Hepatocyte (in vitro differentiated cells): ENCODE measurements around the gene CTNND2. TPM values are rescaled to one million over a fixed set of nuclear protein-coding genes. Genes with fewer than 3 reads are reported as not detected.

Source experiments
- DNase-seq: peaks from one replicate; pipeline ENCODE4 v3.0.0-alpha.2; 2016; ENCODE audit warnings: low spot score
- H2AFZ ChIP-seq: fragments of 200-600 bp; sonication (generic); 2 replicates; pipeline ENCODE4 v1.6.0; 2016; ENCODE audit warnings: antibody characterized with exemption, mild to moderate bottlenecking
- H3K27ac ChIP-seq: fragments of 200-600 bp; sonication (generic); 2 replicates; pipeline ENCODE4 v1.5.1; 2016; ENCODE audit warnings: mild to moderate bottlenecking
- H3K27me3 ChIP-seq: fragments of 200-600 bp; sonication (generic); 2 replicates; pipeline ENCODE4 v1.6.1; 2016
- H3K36me3 ChIP-seq: fragments of 200-600 bp; sonication (generic); replicated peaks from 2 replicates; pipeline ENCODE4 v1.5.1; 2016; ENCODE audit warnings: low read depth; ENCODE audit not compliant: insufficient read depth
- H3K4me1 ChIP-seq: fragments of 200-600 bp; sonication (generic); 2 replicates; pipeline ENCODE4 v1.5.1; 2016; ENCODE audit warnings: mild to moderate bottlenecking, moderate library complexity; ENCODE audit not compliant: insufficient read depth
- H3K4me2 ChIP-seq: fragments of 200-600 bp; sonication (generic); 2 replicates; pipeline ENCODE4 v1.6.0; 2016
- H3K4me3 ChIP-seq: fragments of 200-600 bp; sonication (generic); 2 replicates; pipeline ENCODE4 v1.5.1; 2016; ENCODE audit warnings: mild to moderate bottlenecking
- H3K79me2 ChIP-seq: fragments of 200-600 bp; sonication (generic); 2 replicates; pipeline ENCODE4 v1.6.0; 2017; ENCODE audit warnings: mild to moderate bottlenecking
- H3K9me2 ChIP-seq: fragments of 200-600 bp; sonication (generic); replicated peaks from 2 replicates; pipeline ENCODE4 v1.6.0; 2017; ENCODE audit warnings: mild to moderate bottlenecking; ENCODE audit not compliant: insufficient read depth
- H3K9me3 ChIP-seq: fragments of 200-600 bp; sonication (generic); 2 replicates; pipeline ENCODE4 v1.5.1; 2016; ENCODE audit warnings: low read depth, mild to moderate bottlenecking
- H4K20me1 ChIP-seq: fragments of 200-600 bp; sonication (generic); 2 replicates; pipeline ENCODE4 v1.6.0; 2016; ENCODE audit warnings: mild to moderate bottlenecking; ENCODE audit not compliant: insufficient read depth, poor library complexity, severe bottlenecking
- CTCF ChIP-seq: fragments of 200-600 bp; sonication (generic); IDR thresholded peaks from 2 replicates; pipeline ENCODE4 v1.5.1; 2016; ENCODE audit warnings: antibody characterized with exemption, mild to moderate bottlenecking; ENCODE audit not compliant: poor library complexity
- EZH2 ChIP-seq: fragments of 200-600 bp; sonication (generic); IDR thresholded peaks from 2 replicates; pipeline ENCODE4 v1.6.1; 2016; ENCODE audit warnings: antibody characterized with exemption, mild to moderate bottlenecking, borderline replicate concordance
- EZH2phosphoT487 ChIP-seq: fragments of 200-600 bp; sonication (generic); IDR thresholded peaks from one replicate; pipeline ENCODE4 v1.6.1; 2018; ENCODE audit warnings: antibody characterized with exemption, mild to moderate bottlenecking, low read depth, moderate library complexity; ENCODE audit not compliant: unreplicated experiment, severe bottlenecking
- WGBS: methylation state at CpG from one replicate; pipeline ENCODE4 v1.1.6; 2016; ENCODE audit warnings: low lambda C conversion rate; ENCODE audit errors: missing lambda C conversion rate; 5-methylcytosine and 5-hydroxymethylcytosine counted together
- polyA plus RNA-seq: library from polyadenylated mRNA; unstranded; fragments of >200 nt; fragmentation: Nextera tagmentation; extraction: Ambion mirVana; gene quantifications from 2 replicates; pipeline ENCODE4 v1.2.1, GENCODE V29; 2016
- total RNA-seq: library from RNA; depleted of rRNA; stranded (reverse); fragments of >200 nt; gene quantifications from 2 replicates; pipeline ENCODE4 v1.2.3, GENCODE V29; 2014

CTNND2 gene
- total and polyA plus RNA-seq, 2 experiments from 2014 or later: 27.5 to 30.3 TPM

- 72% methylated on average over 4 of the region's 4 CpGs for WGBS
- Histone ChIP-seq H2AFZ (no peak overlapping the region), H3K9me3 (no peaks in the 10 kb centered on the region), H3K4me1 (no peaks in the 10 kb centered on the region), H3K79me2 (no peaks in the 10 kb centered on the region), H3K9me2 (no peaks in the 10 kb centered on the region), H3K4me2 (no peak overlapping the region), H3K4me3 (no peak overlapping the region), H3K36me3 (no peaks in the 10 kb centered on the region), H3K27ac (no peak overlapping the region), H4K20me1 (no peaks in the 10 kb centered on the region), H3K27me3 (peaks cover 4% of the 10 kb centered on the region)
- no peak for TF ChIP-seq EZH2
- TF ChIP-seq EZH2phosphoT487: no peak
- no peak for TF ChIP-seq CTCF
- DNase-seq: no peak
Measured at GRCh38 chr5:10946050-10946449, 958.2 kb downstream of the CTNND2 start.

DNA sequence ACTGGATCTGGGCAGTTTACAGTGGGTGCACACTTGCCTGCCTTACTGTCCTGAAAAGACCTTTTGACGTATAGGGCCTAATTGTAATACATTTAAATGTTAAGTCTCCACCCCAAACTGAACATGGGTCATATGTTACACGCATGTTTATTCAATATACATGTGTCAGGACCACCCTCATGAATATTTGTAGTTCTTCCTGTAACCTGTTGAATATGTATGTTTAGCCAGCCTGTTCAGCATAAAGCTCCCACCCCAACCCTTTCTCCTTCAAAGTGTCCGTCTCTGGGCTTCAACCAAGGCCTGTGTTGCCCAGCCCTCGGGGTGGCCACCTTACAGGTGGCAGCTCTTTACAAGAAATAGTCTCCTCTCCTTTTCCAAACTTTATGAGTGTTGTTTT lies 962.3 kb downstream of the CTNND2 start:
- 96% methylated on average over 4 of the region's 4 CpGs for WGBS
- Histone ChIP-seq H3K9me2 (no peaks in the 10 kb centered on the region), H2AFZ (no peak overlapping the region), H4K20me1 (no peaks in the 10 kb centered on the region), H3K4me2 (no peak overlapping the region), H3K79me2 (no peaks in the 10 kb centered on the region), H3K27me3 (peaks cover 4% of the 10 kb centered on the region), H3K4me1 (no peaks in the 10 kb centered on the region), H3K36me3 (no peaks in the 10 kb centered on the region), H3K4me3 (no peak overlapping the region), H3K27ac (no peak overlapping the region), H3K9me3 (no peaks in the 10 kb centered on the region)
- TF ChIP-seq EZH2phosphoT487: no peak
- DNase-seq: no peak

- Histone ChIP-seq H3K4me1 (no peaks in the 10 kb centered on the region), H2AFZ (no peak overlapping the region), H3K27me3 (no peaks in the 10 kb centered on the region), H3K79me2 (no peaks in the 10 kb centered on the region), H3K27ac (no peak overlapping the region), H3K9me3 (no peaks in the 10 kb centered on the region), H3K4me3 (no peak overlapping the region), H3K9me2 (no peaks in the 10 kb centered on the region), H4K20me1 (no peaks in the 10 kb centered on the region), H3K4me2 (no peak overlapping the region), H3K36me3 (no peaks in the 10 kb centered on the region)
- no peak for TF ChIP-seq CTCF
- no peak for TF ChIP-seq EZH2
- no peak for TF ChIP-seq EZH2phosphoT487
- DNase-seq: no peak
- 87% methylated on average over 14 of the region's 14 CpGs for WGBS
Measured at GRCh38 chr5:10936081-10936855, 968.0 kb downstream of the CTNND2 start.

DNA sequence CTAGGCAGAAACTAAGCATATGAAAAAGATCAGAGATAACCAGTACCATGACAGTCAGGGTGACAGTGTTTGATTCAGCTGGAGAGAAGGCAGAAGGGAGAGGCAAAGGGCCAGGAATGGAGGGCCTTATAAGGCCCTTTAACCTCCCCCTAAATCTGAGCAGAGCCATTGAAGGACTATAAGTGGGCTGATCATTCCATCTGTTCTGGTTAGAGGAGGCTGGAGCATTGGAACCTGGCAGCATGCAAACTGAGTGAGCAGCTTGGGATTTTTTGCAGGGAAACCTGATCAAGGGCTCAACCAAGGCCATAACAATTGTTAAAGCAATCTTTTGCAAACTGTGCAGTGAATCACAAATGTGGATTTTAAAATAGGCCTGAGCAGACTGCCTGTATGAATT lies 968.7 kb downstream of the CTNND2 start:
- H3K79me2 ChIP-seq: no peaks in the 10 kb centered on the region
- H4K20me1 ChIP-seq: no peaks in the 10 kb centered on the region
- H3K9me3 ChIP-seq: no peaks in the 10 kb centered on the region
- H3K4me3 ChIP-seq: no peak overlapping the region
- H3K36me3 ChIP-seq: no peaks in the 10 kb centered on the region
- no peaks in the 10 kb centered on the region for H3K9me2 ChIP-seq
- no peak for DNase-seq
- H3K4me1 ChIP-seq: no peaks in the 10 kb centered on the region
- no peak overlapping the region for H2AFZ ChIP-seq
- no peak overlapping the region for H3K27ac ChIP-seq
- no peaks in the 10 kb centered on the region for H3K27me3 ChIP-seq
- TF ChIP-seq CTCF (no peak), EZH2 (no peak), EZH2phosphoT487 (no peak)
- H3K4me2 ChIP-seq: no peak overlapping the region
